HG03521 (cell line): ENCODE measurements around the gene UBQLNL.

ENCODE experiments used
- ATAC-seq: cut with Tn5 transposase; IDR thresholded peaks from one replicate; pipeline ENCODE4 v1.9.1; 2021; ENCODE audit warnings: mild to moderate bottlenecking, moderate library complexity; ENCODE audit not compliant: unreplicated experiment

Gene UBQLNL

DNA sequence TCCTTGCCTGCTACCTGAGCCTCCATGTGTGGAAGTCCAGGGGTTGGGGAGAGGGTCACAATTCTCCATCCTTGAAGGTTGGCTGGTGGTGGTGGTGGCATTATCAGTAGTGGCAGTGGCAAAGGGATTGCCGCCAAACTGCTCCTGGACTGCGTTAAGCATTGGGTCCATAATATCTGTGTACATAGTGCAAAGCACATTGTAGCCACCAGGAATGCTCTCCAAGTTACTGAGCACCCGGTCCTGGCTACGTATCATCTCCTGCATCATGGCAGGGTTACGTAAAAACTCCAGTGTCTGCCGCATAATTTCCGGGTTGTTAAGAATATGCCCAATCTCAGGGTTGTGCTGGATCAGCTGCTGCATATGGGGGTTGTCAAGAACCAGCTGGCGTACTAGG is 7.9 kb downstream of the UBQLNL start:
- ATAC-seq = no peak

DNA sequence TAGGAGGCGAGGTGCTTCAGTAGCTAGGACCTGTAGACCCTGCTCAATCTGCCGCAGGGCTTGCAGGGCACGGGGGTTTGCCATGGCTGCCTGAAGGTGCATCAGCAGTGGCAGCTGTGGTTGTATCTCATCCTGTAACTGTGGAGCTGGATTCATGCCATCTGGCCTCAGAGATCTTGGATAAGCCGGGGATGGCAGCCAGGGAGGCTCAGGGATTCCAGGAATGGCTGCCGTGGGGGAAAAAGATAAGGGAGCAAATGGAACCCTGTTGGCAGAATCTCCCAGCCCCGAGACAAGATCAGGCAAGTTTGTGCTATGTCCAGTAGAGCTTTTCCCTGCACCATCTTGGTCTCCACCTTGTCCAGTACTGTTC is 8.6 kb downstream of the UBQLNL start:
- ATAC-seq = no peak

DNA sequence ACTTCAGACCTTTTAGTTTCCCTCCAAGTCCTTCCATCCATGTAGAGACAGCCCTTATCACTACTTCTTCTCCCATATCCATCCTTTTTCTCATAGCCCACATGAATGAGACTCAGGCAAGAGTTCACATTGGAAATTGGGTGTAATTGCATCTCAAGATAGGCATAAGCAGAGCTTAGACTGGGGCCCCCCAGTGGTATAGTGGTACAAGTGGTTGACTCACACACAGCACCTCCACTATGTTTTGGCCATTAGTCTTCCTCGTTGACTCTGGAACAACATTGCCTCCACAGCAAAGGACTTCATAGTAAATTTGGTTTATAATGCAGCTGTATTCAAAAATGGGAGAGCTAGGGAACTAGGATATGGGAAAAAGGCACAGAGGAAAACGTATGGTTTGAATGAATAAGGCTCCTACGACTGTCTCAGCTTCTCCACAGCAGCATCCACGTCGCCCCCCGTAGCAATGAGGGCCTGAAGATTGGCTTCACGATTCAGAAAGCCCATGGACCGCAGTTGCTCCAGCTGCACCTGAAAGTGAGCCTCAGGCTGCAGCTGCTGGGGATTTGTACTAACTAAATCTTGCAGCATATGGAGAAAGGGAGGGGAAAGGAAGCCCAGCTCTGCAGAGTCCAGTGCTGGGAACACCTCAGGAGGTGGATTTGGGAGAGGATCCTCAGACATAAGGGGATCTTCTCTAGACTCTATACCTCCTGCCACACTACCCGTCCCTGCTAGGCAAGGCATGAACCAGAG is 9.1 kb downstream of the UBQLNL start:
- no peak for ATAC-seq

DNA sequence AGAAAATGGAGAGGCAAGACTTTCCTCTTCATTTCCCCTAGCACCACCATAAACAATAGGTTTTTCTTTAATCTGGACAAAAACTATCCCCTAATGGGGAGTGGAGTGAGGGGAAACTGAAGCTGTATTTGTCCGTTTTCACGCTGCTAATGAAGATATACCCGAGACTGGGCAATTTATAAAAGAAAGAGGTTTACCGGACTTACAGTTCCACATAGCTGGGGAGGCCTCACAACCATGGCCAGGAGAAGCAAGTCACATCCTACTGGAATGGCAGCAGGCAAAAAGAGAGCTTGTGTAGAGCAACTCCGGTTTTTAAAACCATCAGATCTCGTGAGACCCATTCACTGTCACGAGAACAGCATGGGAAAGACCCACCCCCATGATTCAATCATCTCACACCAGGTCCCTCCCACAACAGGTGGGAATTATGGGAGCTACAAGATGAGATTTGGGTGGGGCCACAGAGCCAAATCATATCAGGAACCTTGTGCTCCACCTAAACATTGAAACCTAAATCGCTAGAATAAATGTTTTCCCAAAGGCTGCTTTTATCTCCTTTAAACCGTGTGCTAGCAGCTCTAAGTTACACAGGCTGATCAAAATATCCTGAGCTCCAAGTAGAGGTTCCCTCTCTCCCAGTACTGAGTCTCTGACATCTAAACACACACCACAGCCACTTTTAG is 11.0 kb downstream of the UBQLNL start:
- ATAC-seq = no peak

DNA sequence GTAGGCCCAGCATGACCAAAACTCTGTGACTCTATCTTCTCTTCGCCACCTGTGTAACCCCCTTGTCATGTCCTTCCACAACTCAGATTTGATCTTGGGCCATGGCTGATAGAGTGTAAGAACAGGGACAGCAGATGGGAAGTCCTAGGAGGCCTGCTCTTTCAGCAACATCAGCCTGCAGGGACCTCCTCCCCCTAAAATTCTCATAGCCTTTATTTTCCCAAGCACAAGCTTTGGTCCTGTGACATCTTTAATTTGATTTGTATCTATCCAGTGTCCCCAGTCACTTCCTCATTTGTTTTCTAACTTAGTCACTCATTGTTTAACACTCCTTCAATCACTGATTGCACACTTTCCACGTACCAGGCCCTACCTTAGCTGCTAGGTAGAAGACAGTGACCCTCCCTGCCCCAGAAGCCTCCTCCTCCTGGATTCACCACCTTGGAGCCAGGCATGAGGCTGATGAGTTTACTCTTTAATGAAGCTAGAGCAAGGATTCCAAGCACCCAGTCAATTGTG is 12.0 kb downstream of the UBQLNL start:
- ATAC-seq = no peak

DNA sequence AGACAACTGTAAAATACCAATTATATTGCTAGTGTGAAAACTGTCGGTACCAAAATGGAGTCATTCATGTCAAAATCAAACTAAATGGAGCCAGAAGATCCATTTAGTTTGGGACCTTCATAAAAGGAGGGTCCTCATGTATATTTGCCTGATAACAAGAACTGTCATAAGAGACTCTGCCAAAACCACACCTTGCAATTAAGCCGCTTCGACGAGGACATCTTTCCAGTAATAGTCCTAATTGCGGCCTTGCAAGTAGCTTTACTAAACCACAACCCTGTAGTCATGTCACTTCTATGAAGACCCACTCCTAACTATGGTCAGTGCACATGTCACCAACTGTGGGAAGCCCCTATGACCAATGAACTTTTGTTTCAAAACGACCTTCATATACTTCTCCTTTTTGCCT is 16.1 kb downstream of the UBQLNL start:
- no peak for ATAC-seq

DNA sequence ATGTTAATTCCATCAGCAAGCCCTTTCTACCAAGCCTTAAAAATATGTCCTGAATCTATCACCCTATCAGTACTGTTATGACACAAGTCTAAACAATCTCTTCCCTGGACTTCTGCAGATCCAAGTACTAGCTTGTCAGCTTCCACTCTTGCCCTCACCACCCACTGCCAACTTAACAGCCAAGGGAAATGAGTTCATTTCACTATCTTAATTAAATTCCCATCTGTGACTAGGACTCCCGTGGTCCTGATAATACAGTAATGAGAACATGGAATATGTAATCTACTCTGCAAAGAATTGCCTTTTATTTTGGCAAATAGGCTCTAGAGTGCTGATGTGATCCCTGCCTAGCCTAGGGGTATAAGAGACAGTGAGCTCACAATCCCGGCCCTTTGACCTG is 16.8 kb downstream of the UBQLNL start:
- no peak for ATAC-seq

DNA sequence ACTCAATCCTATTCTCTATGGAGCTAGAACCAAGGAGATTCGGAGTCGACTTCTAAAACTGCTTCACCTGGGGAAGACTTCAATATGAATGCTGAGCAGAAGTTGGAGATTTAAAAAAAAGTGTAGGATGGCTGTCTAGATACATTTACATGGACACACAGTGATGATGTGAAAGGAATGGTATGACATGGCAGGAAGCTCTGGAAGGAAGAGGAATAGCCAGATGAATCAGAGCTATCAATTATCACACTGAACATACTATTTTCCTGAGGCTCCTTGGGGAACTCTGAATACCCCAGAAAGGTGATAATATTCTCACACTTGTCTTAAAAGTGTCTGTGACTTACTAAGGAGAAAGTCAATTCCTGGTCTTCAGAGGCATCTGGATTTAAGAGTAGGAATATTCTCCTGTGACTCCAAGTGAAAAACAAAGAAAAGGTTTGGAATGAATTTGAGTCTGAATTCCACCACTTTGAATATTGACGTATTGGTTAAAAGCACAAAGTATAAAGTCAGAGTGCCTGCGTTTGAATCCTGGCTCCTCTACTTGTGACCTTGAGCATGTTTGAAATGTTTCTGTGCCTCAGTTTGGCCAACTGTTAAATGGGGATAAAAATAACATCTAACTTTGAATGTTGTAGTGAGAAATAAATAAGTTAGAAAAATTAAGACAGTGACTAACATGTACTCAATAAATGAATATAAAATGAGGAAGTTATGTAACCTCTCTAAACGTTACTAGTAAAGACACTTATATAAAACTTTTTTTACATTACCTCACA is 26.7 kb downstream of the UBQLNL start:
- ATAC-seq = no peak

DNA sequence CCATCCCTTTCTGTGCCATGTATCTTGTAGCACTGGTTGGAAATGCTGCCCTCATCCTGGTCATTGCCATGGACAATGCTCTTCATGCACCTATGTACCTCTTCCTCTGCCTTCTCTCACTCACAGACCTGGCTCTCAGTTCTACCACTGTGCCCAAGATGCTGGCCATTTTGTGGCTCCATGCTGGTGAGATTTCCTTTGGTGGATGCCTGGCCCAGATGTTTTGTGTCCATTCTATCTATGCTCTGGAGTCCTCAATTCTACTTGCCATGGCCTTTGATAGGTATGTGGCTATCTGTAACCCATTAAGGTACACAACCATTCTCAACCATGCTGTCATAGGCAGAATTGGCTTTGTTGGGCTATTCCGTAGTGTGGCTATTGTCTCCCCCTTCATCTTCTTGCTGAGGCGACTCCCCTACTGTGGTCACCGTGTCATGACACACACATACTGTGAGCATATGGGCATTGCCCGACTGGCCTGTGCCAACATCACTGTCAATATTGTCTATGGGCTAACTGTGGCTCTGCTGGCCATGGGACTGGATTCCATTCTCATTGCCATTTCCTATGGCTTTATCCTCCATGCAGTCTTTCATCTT is 27.6 kb downstream of the UBQLNL start:
- no peak for ATAC-seq

DNA sequence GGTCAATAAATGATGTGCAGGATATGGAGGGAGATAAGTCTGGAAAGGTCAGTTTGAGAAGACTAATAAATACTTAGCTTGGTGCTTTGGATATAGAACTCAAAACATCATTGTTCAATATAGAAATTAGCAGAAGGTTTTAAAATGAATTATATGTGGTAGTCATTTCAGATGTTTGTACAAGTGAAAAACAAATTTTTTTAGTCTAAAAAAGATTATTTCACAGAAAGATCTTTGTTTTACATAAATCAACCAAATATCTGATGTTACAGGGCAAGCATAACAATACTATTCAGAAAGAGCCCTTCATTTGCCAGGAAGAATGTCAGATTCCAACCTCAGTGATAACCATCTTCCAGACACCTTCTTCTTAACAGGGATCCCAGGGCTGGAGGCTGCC is 28.1 kb downstream of the UBQLNL start, which contains the start of gene OR52D1:
Gene OR52D1, plus strand, starts transcription at position 301 of the 400 bp plus-strand sequence. Its CDS starts 22 bp downstream, at position 323.
- ATAC-seq = no peak

DNA sequence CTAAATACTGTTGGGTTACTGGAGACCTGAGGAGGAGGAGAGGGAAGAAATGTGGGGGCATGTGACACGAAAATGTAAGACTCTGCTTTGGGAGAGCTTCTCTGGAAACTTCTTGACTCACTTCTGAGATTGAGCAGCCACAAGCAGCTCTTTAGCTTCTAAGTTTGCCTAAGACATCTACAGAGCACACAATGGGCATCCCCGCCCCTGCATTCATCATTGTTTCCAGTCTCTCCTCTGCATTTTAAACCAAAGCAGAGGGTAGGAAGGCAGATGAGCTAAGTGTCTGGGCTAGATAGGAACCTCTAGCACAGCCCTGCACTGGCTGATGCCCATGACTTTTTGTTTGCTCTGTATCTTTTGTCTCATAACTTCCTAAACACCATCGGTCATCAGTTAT is 30.1 kb downstream of the UBQLNL start:
- ATAC-seq = no peak

DNA sequence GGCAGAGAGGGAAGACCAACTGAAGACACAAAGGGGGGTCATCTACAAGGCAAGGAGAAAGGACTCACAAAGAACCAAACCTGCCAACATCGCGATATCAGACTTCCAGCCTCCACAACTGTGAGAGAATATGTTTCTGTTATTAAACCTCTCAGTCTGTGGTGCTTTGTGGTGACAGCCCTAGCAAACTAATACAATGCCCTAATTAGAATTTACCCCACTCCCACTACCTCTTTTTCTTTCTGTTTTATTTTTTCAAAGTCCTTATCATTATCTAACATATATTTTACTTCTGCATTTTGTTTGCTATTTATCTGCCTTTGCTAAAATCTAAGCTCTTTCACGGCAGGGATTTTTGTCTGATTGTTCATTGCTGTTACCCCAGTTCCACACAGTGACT is 30.5 kb downstream of the UBQLNL start:
- no peak for ATAC-seq

DNA sequence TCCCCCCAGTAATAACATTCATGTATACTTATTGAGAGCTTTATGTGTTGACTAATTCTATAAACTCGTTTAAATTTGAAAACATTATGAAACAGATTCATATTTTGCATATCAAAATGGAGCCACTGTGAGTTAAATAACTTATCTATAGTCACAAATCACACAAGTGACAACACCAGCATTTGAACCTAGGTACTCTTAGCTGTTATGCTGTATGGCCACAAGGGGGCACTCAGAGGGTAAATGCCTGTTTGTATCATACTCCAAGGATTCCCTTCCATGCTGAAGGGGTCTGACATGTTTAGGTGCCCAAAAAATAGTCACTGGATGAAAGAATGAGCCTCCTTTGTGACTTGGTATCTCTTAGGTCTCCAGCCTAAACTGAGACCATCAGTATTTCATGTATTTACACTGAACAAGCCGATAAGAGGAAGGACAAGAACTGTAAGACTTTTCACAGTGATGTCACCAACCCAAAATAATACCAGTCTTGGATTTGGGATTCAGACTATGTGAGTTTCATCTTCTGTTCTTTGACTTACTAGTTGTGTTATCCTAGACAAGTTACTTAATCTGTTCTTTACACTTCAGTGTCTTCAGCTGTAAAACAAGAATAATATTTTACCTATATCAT is 40.2 kb downstream of the UBQLNL start:
- no peak for ATAC-seq

DNA sequence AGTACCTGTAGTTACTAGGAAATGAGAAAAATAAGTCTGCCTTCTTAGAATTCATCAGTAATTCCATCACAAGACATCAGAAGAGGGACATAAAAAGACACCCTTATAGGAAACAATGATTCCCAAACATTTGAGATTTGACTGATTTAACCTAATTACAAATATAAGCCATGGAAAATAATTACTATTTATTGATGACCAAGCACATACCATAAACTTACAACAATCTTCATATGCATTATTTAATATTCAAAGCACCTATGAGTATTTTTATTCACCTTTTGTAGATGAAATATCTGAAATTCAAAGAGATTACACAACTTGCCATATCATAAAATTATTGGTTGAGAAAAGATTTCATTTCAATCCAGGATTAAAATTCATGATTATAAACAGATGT is 42.6 kb downstream of the UBQLNL start:
- ATAC-seq = no peak

DNA sequence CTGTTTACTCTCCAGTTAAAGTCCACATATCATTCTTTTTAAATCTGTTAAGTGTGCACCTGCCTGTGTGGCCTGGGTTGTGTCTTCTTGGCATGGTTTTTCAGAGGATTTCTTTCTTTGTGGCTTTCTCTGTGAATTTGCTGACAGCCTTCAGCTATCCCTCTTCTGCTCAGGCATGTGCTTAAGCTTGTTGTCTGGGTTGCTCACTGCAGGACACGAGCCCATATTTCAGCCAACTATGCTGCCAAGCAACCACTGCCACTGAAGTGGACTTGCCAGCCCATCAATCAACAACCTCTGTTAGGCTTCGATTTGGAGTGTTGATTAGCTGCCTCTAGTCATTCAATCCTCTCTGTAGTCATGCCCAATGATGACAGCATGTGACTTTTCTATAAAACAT is 49.0 kb downstream of the UBQLNL start:
- no peak for ATAC-seq
